Astrocyte of the spinal cord (primary cell): ENCODE results near the gene CCHCR1.

Experiments used
- DNase-seq: peaks from one replicate; pipeline ENCODE4 v3.0.0; 2011; ENCODE audit warnings: low read depth, low spot score
- H3K4me3 ChIP-seq: 2 replicates; pipeline ENCODE4 v1.5.1; 2011; ENCODE audit warnings: low read depth, mild to moderate bottlenecking, low read length, moderate library complexity
- CTCF ChIP-seq: IDR thresholded peaks from 2 replicates; pipeline ENCODE4 v1.5.1; 2012; ENCODE audit warnings: low read depth, mild to moderate bottlenecking, low read length, inconsistent platforms
- in situ Hi-C: cut with HindIII; loops from 2 replicates; pipeline ENCODE4 v1.10.0; 2017; ENCODE audit warnings: low sequenced_read_pairs

CCHCR1 gene

DNA sequence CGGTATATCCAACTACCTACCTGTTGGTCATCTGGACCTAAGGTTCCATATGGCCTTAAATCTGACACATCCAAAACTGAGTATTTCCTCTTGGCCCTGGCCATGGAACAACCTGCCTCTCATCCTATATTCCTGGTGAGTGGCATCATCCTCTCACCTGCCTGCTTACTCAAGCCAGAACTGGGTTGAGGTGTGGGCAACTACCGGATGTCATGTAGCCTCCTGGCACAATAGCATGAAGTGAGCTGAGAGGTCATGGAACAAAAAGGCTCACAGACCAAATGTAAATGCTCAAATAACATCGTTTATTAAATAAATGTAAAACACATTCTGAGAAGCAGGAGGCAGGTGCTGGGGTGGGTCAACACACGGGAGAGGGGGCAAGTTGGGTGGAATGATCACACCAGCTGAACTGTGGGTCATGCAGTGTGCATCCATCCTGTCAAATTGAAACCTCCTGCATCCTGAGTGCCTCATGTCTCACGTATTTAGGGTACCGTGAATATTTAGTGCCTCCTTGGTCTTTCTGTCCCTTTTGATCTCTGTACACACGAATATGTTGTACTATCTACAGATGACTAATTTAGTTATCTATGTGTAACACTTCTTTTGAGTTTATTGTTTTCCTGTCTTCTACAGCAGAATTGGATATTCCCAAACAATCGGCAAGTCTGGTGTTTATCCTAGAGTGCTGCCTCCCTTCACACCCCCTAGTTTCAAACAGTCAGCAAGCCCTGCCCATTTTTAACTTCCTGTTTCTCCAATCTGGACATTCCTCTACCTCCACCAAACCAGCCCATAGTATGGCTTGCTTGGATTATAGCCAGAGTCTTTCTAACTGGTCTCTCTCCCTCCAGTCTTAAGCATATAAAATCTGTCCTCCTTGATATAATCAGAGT, 20.8 kb upstream of the CCHCR1 start:
- no peak for TF ChIP-seq CTCF
- DNase-seq = no peak
- no peak overlapping the region for H3K4me3 ChIP-seq
- in situ Hi-C loops = no loop called here

GRCh38 chr6:31175971-31176370, 18.4 kb upstream of the CCHCR1 start:
- peak; percentile 30 for DNase-seq
- no peak for TF ChIP-seq CTCF
- in situ Hi-C loops = no loop called here
- no peak overlapping the region for H3K4me3 ChIP-seq

GRCh38 chr6:31174378-31174777, 16.8 kb upstream of the CCHCR1 start:
- no peak overlapping the region for H3K4me3 ChIP-seq
- in situ Hi-C loops = no loop called here
- DNase-seq = no peak
- no peak for TF ChIP-seq CTCF

- in situ Hi-C loops = no loop called here
Measured at GRCh38 chr6:31173406-31173805, 15.8 kb upstream of the CCHCR1 start.

GRCh38 chr6:31172973-31173384, 15.4 kb upstream of the CCHCR1 start:
- DNase-seq = no peak
- in situ Hi-C loops = no loop called here
- no peak for TF ChIP-seq CTCF
- no peak overlapping the region for H3K4me3 ChIP-seq

More at GRCh38 chr6:31173406-31173805, 15.8 kb upstream of the CCHCR1 start:
- no peak for DNase-seq
- no peak for TF ChIP-seq CTCF
- H3K4me3 ChIP-seq = no peak overlapping the region

GRCh38 chr6:31171931-31172905, 14.6 kb upstream of the CCHCR1 start:
- DNase-seq = no peak
- H3K4me3 ChIP-seq = no peak overlapping the region
- in situ Hi-C loops = no loop called here
- no peak for TF ChIP-seq CTCF
